GM21515 (cell line): ENCODE data around the gene PGAM1.
"Not testable (repeated sequence)": the region's sequence is repeated elsewhere in the genome, so short reads cannot be mapped to it uniquely, and the experiment has no call there.

Experiments used
- ATAC-seq: cut with Tn5 transposase; IDR thresholded peaks from one replicate; pipeline ENCODE4 v1.9.1; 2021; ENCODE audit not compliant: unreplicated experiment

The PGAM1 gene

DNA sequence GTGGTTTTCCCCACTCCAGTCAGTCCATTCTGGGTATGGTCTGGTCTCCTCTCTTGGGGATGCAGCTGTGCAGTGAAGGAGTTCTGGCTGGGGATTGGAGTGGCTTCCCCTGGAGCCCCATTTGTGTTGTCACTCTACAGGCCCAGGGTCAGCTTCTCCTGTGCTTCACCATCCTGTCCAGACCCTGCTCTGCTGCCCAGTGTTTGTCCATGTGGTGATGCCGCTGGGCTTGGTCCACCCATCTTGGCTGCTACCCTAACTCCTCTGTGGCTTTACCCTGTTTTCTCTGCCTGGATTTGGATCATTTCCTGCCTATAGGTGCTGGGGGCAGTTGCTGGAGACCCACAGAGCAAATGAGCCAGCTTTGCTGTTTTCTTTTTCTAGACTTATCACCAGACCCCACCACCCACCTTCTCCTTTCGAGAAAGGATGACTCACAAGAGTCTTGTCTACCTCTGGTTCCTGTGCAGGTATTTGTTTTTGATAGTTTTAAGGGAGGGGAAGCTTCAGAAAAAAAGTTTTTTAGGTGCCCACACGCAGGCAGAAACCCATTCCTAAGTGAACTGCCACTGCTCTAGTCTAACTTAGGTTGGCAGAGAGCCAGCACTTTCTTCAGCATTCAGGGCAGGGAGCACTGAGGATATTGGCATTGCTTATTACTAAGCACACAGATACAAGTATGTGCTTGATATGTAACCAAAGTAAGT lies 28.5 kb downstream of the PGAM1 start:
- ATAC-seq: no peak

DNA sequence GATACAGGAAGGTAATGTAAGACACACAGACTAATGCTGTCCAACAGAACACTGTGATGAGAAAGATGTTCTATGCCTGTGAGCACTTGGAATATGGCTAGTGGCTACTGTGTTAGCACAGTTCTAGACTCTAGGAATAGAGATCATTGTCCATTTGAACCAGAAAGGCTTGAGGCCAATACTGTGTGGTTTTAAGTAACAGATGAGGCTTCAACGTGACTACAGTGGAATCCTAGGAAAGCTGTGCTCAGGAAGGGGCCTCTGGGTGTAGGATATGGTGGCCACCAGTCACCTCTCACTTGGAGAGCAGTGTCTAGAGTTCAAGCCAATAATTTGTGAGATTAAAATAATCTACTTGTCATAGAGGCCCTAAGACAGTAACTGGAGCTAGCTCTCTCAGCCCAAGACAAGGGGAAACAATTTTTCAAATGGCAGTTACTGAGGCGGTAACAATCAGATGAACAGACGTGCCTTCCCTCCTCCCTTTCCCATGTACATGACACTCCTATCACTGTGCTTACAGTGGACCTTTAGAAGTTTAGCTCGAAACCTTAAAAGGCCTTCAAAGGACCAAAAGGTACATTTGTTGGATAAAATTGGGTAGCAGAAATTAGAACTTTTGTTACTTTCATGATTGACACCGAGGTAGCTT lies 30.2 kb downstream of the PGAM1 start:
- ATAC-seq: no peak

DNA sequence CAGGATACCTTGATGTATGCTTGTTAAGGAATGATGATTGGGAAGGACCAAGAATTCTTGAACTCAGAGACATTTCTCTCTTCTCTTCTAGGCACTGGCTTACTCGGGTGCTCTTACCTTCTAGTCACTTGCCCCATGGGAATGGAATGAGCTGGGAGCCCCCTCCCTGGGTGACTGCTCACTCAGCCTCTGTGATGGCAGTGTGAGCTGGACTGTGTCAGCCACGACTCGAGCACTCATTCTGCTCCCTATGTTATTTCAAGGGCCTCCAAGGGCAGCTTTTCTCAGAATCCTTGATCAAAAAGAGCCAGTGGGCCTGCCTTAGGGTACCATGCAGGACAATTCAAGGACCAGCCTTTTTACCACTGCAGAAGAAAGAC lies 30.7 kb downstream of the PGAM1 start:
- ATAC-seq: no peak

DNA sequence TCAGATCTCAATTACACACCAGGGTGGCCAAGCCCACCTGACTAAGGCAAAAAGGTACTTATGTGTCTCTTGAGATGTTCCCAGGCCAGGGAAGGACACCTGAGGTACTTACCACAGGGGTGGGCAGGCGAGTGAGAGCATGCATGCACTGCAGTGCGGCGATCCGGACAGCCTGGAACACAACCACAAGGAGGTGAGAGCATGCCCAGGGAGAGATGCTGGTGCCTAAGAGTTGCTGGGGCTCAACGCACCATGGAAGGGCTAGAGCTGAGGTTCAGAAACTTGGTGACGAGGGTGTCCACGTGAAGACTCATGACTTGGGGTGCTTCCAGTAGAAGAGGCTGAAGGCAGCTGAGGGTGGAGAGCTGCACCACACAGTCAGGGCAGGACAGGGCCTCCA lies 33.1 kb downstream of the PGAM1 start:
- ATAC-seq: no peak

DNA sequence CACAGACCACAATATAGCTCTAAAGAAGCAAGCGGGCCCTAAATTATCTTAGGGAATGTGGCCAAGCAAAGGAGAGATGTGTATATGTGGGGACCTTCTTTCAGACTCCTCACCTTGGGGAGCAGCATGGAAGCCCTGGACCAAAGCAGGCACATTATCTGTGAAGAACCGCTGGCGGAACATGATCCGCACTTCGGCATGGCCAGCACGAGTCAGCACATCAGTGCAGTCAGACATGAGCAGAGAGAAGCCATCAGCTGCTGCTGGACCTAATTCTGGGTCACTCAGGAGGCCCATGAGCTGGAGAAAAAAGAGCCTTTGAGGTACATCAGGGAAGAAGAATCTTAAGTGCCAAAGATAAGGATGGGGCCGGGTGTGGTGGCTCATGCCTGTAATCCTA lies 33.9 kb downstream of the PGAM1 start:
- no peak for ATAC-seq

DNA sequence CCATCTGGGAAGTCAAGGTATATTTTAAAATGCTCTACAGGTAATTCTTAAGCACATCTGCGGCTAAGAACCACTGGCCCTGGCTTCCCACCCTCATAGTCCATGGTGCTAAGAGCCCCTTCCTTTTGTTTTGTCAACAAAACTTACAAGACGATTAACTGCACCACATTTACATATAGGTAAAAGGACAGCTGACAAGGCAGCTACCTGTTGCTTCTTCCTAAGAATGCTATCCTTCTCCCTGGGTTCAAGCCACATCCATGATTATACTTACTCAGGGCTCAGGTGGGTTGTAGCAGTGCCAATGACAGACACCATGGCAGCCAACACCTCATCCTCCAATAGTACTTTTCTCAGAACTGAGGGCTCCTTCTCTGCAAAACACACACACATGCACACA lies 36.3 kb downstream of the PGAM1 start:
- ATAC-seq: no peak

DNA sequence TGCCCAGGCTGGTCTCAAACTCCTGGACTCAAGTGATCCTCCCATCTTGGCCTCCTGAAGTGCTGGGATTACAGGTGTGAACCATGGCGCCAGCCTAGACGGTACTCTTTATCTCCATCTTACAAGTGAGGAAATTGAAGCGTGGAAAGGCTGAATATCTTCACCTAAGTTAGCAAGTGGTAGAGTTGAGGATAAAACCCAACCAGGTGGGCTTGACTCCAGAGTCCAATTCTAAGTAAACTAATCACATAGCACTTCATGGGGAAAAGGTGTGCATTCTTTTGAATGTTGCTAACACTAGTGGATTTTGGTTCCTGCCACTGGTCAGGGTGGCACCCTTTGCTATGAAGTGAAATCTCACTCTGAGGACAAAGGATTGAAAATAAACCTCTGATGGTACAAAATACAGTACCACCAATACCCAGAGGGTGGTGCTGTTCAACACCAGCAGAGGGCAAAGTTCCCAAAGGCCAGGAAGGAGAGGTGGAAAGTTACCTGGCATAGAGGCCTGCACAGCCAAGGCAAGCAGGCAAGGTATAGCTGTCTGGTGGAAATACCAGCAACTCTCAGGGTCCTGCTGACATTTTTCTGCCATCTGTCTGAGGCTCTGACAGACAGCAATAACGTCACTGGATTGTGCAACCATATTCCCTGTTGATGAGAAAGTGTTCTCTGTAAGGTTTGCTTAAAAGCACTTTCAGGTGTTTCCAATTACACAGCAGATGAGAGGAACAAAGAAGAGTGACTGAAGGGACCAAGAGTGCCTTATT lies 37.6 kb downstream of the PGAM1 start:
- ATAC-seq: no peak

DNA sequence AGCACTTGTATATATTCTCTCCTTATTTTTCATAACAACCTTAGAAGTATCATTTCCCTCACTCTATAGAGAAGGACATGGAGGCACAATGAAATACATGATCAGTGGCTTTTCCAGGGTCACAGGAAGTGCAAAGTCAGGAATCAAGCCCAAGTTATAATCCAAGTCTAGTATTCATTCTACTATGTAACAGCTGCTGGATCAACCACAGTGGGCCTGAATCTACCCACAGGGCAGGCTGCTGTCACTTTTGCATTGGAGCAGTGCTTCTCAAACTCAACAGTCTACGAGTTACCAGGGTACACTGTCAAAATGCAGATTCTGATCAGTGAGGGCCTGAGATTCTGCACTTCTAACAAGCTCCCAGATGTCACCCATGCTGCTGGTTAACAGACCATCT lies 38.2 kb downstream of the PGAM1 start:
- no peak for ATAC-seq

DNA sequence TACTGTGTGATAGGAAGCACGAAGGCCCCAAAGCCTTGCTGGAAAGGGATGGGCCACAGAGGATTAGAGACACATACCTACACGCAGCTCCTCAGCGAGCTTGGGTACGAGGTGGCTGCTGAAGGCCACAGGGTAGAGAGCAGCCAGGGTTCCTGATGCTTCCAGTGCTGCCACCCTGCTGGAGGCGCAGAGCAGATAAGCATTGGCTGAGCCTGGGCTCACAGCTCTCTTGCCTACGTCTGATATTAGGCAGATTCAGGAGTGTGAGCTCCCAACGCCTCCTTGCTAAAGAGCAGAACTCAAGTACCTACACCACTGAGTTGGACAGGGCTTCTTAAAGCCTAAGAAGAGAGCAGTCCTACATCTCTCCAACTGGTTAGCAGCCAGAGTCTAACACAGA lies 40.0 kb downstream of the PGAM1 start:
- ATAC-seq: no peak

DNA sequence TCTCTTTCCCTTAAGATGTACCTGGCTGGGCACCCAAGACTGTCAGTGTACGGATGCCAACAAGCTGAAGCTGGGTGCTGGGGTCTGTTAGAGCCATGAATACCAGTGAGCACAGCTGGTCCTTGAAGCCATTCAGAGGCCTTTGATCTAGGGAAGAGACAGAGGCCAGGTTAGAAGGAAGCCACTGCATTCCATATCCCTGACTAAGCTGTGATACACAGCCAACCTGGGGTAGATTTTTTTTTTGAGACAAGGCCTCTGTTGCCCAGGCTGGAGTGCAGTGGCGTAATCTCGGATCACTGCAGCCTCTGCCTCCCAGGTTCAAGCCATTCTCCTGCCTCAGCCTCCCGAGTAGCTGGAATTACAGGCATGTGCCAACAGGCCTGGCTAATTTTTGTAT lies 40.8 kb downstream of the PGAM1 start:
- no peak for ATAC-seq

DNA sequence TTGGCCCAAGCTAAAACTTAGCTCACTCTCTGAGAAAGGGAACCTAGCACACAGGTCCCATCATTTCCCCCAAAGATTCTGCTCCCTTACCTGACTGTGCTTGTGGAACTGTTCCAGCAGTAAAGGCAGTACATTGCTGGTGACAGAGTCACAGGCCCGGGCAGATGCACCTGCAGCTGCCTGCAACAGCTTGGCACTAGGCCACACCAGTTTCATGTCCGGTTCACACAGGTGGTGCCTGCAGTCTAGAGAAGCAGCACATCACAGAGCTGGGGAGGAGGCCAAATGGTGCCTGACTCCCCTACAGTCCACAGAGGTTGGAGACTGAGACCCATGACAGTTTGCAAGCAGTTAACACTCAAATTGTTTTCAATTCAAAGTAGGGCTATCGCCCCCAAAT lies 42.2 kb downstream of the PGAM1 start:
- ATAC-seq: no peak

DNA sequence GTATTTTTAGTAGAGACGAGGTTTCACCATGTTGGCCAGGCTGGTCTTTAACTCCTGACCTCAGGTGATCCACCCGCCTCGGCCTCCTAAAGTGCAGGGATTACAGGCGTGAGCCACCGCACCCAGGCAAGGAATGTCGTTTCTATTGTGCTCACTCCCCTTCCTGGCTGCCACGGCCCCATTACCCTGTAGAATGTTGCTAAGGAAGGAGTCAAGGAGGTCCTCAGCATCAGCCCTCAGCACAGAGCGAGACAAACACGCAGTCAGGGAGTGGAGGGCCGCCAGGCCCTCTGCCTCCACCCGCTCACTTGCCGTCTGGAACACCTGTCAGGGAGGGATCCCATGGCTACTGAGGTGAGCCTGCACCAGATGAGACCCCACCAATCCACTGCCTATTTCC lies 42.8 kb downstream of the PGAM1 start:
- not testable (repeated sequence) for ATAC-seq

DNA sequence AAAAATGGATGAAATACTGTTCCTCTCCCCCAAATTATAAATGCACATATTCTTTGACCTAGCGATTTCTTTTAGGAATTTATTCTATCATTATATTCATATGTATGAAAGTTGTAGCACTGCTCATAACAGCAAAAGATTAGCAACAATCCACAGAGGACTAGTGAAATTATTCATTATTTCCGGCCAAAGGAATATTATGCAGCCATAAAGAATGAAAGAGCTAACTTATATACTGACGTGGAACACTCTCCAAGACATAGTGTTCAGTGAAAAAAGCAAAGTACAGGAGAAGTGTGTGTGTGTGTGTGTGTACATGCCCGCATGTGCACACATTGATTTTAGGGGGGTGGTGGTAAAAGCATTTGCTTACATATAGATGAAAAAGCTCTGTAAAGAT lies 48.9 kb downstream of the PGAM1 start:
- no peak for ATAC-seq

DNA sequence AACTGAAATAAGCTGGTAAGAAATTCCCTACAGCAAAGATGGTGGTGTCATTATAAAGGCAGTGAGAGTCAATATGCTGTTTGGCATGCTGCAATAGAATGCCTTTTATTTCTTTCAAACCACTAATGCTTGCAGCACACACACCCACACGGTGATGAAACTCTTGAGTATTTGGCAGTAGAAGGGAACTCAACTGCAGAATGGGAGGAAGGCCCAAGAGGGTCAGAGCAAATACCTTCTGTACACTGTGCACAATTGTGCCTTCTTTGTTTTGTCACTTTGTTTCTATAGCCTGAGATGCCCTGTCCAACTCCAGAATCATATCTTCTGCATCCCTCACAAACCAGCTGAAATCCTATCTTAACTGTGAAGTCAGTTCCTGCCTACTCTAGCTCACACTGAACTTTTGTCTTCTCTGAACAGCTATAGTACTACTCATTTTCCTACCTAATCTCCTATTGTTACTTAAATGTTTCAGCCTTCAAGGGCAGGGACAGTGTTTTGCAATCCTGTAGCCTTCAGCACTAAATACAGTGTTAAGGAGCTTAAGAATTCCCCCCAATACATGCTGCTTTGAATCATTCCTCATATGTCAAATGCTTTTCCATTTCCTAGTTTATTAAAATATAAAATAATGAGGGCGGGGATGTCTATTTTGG lies 50.1 kb downstream of the PGAM1 start:
- ATAC-seq: no peak

DNA sequence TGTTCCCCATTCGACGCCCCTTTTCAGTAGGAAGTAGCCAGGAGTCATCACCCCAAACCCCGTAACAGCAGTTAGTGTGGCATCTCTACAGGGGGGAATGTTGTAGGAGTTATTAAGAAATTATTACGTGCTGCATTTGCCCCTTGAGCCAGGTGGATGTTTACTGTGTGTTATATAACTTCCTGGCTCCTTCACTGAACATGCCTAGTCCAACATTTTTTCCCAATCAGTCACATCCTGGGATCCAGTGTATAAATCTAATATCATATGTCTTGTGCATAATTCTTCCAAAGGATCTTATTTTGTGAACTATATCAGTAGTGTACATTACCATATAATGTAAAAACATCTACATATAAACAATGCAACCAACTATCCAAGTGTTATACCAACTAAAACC lies 53.4 kb downstream of the PGAM1 start:
- not testable (repeated sequence) for ATAC-seq

DNA sequence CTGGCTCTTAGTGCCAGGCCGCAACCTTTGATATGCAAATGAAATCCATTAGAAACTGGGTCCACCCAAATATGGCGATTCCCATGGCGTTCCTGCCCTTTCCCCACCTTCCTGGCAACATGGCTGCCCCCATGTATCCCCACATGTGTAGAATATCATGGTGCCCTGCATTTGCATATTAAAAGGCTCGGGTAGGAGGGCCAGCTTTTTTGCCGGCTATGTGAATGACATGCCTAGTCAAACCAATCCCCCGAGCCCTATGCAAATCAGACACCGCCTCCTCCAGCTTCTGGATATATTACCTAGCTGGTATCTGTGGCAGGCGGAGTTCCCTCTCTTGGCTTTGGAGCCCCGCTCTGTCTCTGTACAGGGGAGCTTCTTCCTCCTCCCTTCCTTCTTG lies 53.9 kb downstream of the PGAM1 start:
- ATAC-seq: no peak

DNA sequence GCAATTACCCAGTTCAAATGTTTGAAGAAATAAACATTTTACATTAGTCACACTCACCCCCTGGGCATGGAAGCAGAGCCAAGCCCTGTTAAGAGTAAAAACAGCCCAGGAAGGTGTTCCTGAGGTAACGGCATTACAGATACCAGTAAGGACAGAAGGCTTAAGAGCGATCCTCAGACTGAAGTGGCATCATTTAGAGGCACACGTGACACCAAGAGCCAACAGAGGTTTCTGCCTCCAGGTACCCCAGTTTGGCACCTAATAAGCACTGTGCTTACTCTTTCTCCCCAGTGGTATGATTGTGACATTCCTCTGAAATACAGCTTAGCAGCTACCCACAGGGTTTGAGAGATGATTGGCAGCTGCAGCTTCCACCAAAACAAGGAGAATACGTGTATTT lies 55.1 kb downstream of the PGAM1 start:
- no peak for ATAC-seq

DNA sequence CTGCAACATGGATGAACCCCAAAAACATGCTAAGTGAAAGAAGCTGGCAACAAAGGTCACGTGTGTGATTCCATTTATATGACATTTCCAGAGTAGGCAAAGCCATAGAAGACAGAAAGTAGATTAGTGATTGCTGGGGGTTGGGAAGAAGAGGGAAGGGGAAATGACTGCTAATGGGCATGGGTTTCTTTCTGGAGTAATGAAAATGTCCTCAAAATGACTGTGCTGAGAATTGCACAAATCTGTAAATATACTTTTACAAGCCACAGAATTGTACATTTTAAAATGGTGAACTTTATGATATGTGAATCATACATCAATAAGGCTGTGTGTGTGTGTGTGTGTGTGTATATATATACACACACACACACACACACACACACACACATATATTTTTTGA lies 56.4 kb downstream of the PGAM1 start:
- ATAC-seq: no peak
